Cardiac muscle cell (in vitro differentiated cells and primary cell): Measurements from ENCODE around the gene DOK7. TPM values are rescaled to one million over a fixed set of nuclear protein-coding genes. Genes with fewer than 3 reads are reported as not detected.

ENCODE experiments used
- DNase-seq, 2 donors: peaks; one replicate each; pipeline versions ENCODE4 v3.0.0 to v3.0.0-alpha.2; 2010 to 2017; ENCODE audit warnings: low read depth in 1 of 2, low spot score in 1 of 2
- H3K27ac ChIP-seq: fragments of 200-600 bp; sonication (generic); 2 replicates; pipeline ENCODE4 v1.5.1; 2016
- H3K27me3 ChIP-seq: fragments of 200-600 bp; sonication (generic); 2 replicates; pipeline ENCODE4 v1.6.0; 2016; ENCODE audit warnings: control low read depth
- H3K36me3 ChIP-seq: fragments of 200-600 bp; sonication (generic); 2 replicates; pipeline ENCODE4 v1.5.1; 2016; ENCODE audit warnings: control low read depth
- H3K4me1 ChIP-seq: fragments of 200-600 bp; sonication (generic); 2 replicates; pipeline ENCODE4 v1.8.1; 2017; ENCODE audit warnings: low read depth, mild to moderate bottlenecking, mixed run types
- H3K4me3 ChIP-seq: fragments of 200-600 bp; sonication (generic); 2 replicates; pipeline ENCODE4 v1.5.1; 2016; ENCODE audit warnings: mild to moderate bottlenecking
- H3K9me3 ChIP-seq: fragments of 200-600 bp; sonication (generic); 2 replicates; pipeline ENCODE4 v1.5.1; 2017; ENCODE audit warnings: low read depth, mild to moderate bottlenecking, control low read depth
- CTCF ChIP-seq: IDR thresholded peaks from 2 replicates; pipeline ENCODE4 v1.5.1; 2012; ENCODE audit warnings: low read depth, mild to moderate bottlenecking, low read length
- polyA plus RNA-seq: library from polyadenylated mRNA; unstranded; fragments of >200 nt; fragmentation: Nextera tagmentation; extraction: Ambion mirVana; gene quantifications from 2 replicates; pipeline ENCODE4 v1.2.1, GENCODE V29; 2016
- total RNA-seq: library from RNA; depleted of rRNA; stranded (reverse); fragments of >200 nt; gene quantifications from 2 replicates; pipeline ENCODE4 v1.2.3, GENCODE V29; 2016

Gene DOK7
- total and polyA plus RNA-seq, 2 experiments from 2014 or later: 14.4 to 18.0 TPM

GRCh38 chr4:3524349-3524748 is 61.2 kb downstream of the DOK7 start:
- H3K27me3 ChIP-seq: no peaks in the 10 kb centered on the region
- H3K27ac ChIP-seq: no peak overlapping the region
- no peak for TF ChIP-seq CTCF
- no peak overlapping the region for H3K4me3 ChIP-seq
- no peak for DNase-seq
- H3K36me3 ChIP-seq: peaks cover 14% of the 10 kb centered on the region
- no peaks in the 10 kb centered on the region for H3K9me3 ChIP-seq
- peaks cover 17% of the 10 kb centered on the region for H3K4me1 ChIP-seq

GRCh38 chr4:3524920-3525319 is 61.8 kb downstream of the DOK7 start:
- no peaks in the 10 kb centered on the region for H3K9me3 ChIP-seq
- H3K27me3 ChIP-seq: no peaks in the 10 kb centered on the region
- TF ChIP-seq CTCF: no peak
- H3K4me3 ChIP-seq: no peak overlapping the region
- H3K4me1 ChIP-seq: peaks cover 17% of the 10 kb centered on the region
- no peak overlapping the region for H3K27ac ChIP-seq
- DNase-seq: no peak
- H3K36me3 ChIP-seq: peaks cover 11% of the 10 kb centered on the region

GRCh38 chr4:3525532-3526430 is 62.7 kb downstream of the DOK7 start:
- no peaks in the 10 kb centered on the region for H3K9me3 ChIP-seq
- no peak for TF ChIP-seq CTCF
- H3K4me3 ChIP-seq: no peak overlapping the region
- H3K4me1 ChIP-seq: peaks cover 19% of the 10 kb centered on the region
- peaks cover 4% of the 10 kb centered on the region for H3K36me3 ChIP-seq
- H3K27ac ChIP-seq: no peak overlapping the region
- DNase-seq: no peak
- H3K27me3 ChIP-seq: no peaks in the 10 kb centered on the region

- no peaks in the 10 kb centered on the region for H3K27me3 ChIP-seq
- no peak for DNase-seq
- TF ChIP-seq CTCF: no peak
- H3K4me3 ChIP-seq: no peak overlapping the region
- no peak overlapping the region for H3K27ac ChIP-seq
- no peaks in the 10 kb centered on the region for H3K9me3 ChIP-seq
- H3K36me3 ChIP-seq: peaks cover 4% of the 10 kb centered on the region
- H3K4me1 ChIP-seq: peaks cover 26% of the 10 kb centered on the region
Observed at GRCh38 chr4:3526456-3526855, 63.4 kb downstream of the DOK7 start.

GRCh38 chr4:3527101-3527913 is 64.2 kb downstream of the DOK7 start:
- Histone ChIP-seq H3K36me3 (peaks cover 4% of the 10 kb centered on the region), H3K27ac (peak overlapping the region; percentile 57), H3K4me3 (no peak overlapping the region), H3K27me3 (no peaks in the 10 kb centered on the region), H3K4me1 (peaks cover 26% of the 10 kb centered on the region), H3K9me3 (no peaks in the 10 kb centered on the region)
- no peak for TF ChIP-seq CTCF
- no peak for DNase-seq
